HG03442 (cell line): Measurements from ENCODE around the gene CD244.
"Not testable (repeated sequence)": the region's sequence is repeated elsewhere in the genome, so short reads cannot be mapped to it uniquely, and the experiment has no call there.

ENCODE experiments used
- ATAC-seq: cut with Tn5 transposase; IDR thresholded peaks from one replicate; pipeline ENCODE4 v1.9.1; 2021; ENCODE audit warnings: mild to moderate bottlenecking, moderate library complexity; ENCODE audit not compliant: unreplicated experiment

The CD244 gene

DNA sequence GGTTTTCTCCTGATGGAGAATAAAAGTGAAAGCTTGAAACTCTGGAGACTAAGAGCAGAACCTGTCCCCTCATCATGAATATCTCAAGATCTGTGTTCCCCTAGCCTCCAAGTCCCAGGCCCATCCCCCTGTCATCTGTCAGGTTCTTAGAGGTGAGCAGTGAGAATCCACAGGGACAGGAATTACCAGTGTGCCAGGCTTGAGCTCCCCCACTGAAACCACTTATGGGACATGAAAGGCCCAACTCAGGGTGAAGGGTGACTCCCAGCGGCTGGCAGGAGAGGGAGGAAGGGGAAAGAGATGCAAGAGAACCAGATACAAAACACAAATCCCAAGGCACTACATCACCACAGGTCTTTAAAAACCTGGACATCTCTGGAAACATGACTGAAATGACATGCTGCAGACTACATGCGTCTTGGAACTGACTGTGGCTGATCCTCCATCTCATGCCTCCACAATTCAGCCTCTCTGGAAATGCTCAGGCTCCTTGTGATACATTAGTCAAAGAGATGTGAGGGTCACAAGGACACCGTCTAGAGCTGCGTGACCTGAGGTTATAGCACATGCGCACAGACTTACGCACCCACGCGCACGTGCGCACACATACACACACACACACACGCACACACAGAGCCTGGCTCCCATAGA lies 73.5 kb downstream of the CD244 start:
- ATAC-seq: peak; percentile 2

- not testable (repeated sequence) for ATAC-seq
Measured at GRCh38 chr1:160782988-160783765, 79.5 kb downstream of the CD244 start.

DNA sequence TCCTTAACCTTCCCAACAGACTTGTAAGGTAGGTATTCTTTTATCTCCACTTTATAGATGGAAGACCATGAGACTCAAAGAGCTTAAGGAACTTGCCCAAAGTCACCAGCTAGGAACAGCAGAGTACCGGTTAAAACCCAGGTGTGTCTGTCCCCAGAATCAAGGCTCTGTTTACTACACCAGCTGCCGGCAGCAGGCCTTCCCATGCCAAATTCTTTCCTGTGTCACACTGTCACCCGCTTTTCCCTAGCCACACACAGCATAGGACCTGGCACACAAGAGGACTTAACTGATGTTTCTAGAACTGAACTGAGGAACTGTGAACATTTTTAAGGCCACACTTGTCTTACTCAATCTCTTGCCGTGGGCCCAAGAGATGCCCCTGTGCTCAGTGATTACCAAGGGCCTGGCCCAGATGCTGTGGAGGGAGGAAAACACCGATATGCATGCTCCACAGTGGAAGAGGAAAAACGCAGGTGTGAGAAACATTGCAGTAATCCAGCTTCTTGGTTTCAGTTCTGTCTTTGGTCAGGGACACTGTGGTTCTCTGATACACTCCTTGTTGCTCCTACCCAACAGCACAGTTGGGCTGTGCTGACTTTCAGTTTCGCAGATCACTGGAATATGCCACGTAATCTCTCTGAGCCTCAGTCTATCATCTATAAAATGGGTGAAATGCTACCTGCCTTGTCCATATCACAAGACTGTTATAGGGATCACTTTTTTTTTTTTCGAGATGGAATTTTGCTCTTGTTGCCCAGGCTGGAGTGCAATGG lies 80.6 kb downstream of the CD244 start:
- peak; percentile 76 for ATAC-seq

- no peak for ATAC-seq
Measured at GRCh38 chr1:160781186-160781766, 81.4 kb downstream of the CD244 start.

DNA sequence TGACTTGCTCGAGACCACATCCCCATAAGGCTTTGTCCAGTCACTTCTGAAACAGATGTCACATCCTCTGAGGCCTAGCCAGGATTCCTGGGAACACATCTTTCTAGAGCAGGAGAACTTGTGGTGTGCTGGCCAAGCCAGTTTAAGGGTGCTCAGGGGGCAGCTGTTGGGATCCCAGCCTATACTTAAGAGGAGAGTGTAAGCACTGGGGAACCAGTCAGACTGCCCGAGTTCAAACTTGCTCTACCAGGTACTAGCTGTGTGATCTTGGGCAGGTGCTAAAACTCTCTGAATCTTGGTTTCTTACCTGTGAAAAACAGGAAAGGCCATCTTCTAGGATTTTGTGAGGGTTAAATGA lies 82.3 kb downstream of the CD244 start:
- no peak for ATAC-seq
